ENCODE measurements around the gene PRR5L.

PRR5L gene

GRCh38 chr11:36467916-36468315 lies 171.8 kb downstream of the PRR5L start:
- H3K27ac ChIP-seq (replicated peaks): no peak overlapping the region
- H3K27me3 ChIP-seq (ENCODE audit: insufficient read depth, poor library complexity, severe bottlenecking): no peaks in the 10 kb centered on the region
- DNase-seq (ENCODE audit: low read depth in 1 of 2, low spot score in 1 of 2): no peak
- H3K4me3 ChIP-seq (replicated peaks; ENCODE audit: insufficient read depth, low read length): no peak overlapping the region
- TF ChIP-seq REST (IDR thresholded peaks at IDR 0.05; ENCODE audit: insufficient replicate concordance, low read depth) (no peak), GABPA (IDR thresholded peaks at IDR 0.05; ENCODE audit: low read depth) (no peak), POLR2AphosphoS5 (IDR thresholded peaks at IDR 0.05; ENCODE audit: low read depth) (no peak), SPI1 (IDR thresholded peaks at IDR 0.05; ENCODE audit: borderline replicate concordance, low read depth) (no peak), CTCF (IDR thresholded peaks at IDR 0.05; ENCODE audit: insufficient read depth, low read length) (no peak)

GRCh38 chr11:36469063-36469462 lies 173.0 kb downstream of the PRR5L start:
- no peak for DNase-seq (ENCODE audit: low read depth in 1 of 2, low spot score in 1 of 2)
- H3K27me3 ChIP-seq (ENCODE audit: insufficient read depth, poor library complexity, severe bottlenecking): no peaks in the 10 kb centered on the region
- no peak overlapping the region for H3K27ac ChIP-seq (replicated peaks)
- H3K4me3 ChIP-seq (replicated peaks; ENCODE audit: insufficient read depth, low read length): no peak overlapping the region
- TF ChIP-seq SPI1 (IDR thresholded peaks at IDR 0.05; ENCODE audit: borderline replicate concordance, low read depth) (no peak), REST (IDR thresholded peaks at IDR 0.05; ENCODE audit: insufficient replicate concordance, low read depth) (no peak), POLR2AphosphoS5 (IDR thresholded peaks at IDR 0.05; ENCODE audit: low read depth) (no peak), GABPA (IDR thresholded peaks at IDR 0.05; ENCODE audit: low read depth) (no peak), CTCF (IDR thresholded peaks at IDR 0.05; ENCODE audit: insufficient read depth, low read length) (no peak)

GRCh38 chr11:36469881-36470802 lies 174.1 kb downstream of the PRR5L start:
- no peak for DNase-seq (ENCODE audit: low read depth in 1 of 2, low spot score in 1 of 2)
- no peak for TF ChIP-seq CTCF (IDR thresholded peaks at IDR 0.05; ENCODE audit: insufficient read depth, low read length)
- TF ChIP-seq SPI1 (IDR thresholded peaks at IDR 0.05; ENCODE audit: borderline replicate concordance, low read depth): no peak
- TF ChIP-seq GABPA (IDR thresholded peaks at IDR 0.05; ENCODE audit: low read depth): no peak
- no peak for TF ChIP-seq REST (IDR thresholded peaks at IDR 0.05; ENCODE audit: insufficient replicate concordance, low read depth)
- TF ChIP-seq POLR2AphosphoS5 (IDR thresholded peaks at IDR 0.05; ENCODE audit: low read depth): no peak
- H3K27me3 ChIP-seq (ENCODE audit: insufficient read depth, poor library complexity, severe bottlenecking): no peaks in the 10 kb centered on the region
- no peak overlapping the region for H3K4me3 ChIP-seq (replicated peaks; ENCODE audit: insufficient read depth, low read length)
- no peak overlapping the region for H3K27ac ChIP-seq (replicated peaks)
